NOMO-1 treated with DMSO at 0.1 percent for 48 hours (cell line): ENCODE results near the gene PHACTR3.

Experiments used
- DNase-seq: peaks from one replicate; lab custom pipeline; 2025; ENCODE audit not compliant: unreplicated experiment; lab: John Stamatoyannopoulos, UW

Gene PHACTR3

GRCh38 chr20:59667981-59668515 is 63.7 kb downstream of the PHACTR3 start:
- no peak for DNase-seq

DNA sequence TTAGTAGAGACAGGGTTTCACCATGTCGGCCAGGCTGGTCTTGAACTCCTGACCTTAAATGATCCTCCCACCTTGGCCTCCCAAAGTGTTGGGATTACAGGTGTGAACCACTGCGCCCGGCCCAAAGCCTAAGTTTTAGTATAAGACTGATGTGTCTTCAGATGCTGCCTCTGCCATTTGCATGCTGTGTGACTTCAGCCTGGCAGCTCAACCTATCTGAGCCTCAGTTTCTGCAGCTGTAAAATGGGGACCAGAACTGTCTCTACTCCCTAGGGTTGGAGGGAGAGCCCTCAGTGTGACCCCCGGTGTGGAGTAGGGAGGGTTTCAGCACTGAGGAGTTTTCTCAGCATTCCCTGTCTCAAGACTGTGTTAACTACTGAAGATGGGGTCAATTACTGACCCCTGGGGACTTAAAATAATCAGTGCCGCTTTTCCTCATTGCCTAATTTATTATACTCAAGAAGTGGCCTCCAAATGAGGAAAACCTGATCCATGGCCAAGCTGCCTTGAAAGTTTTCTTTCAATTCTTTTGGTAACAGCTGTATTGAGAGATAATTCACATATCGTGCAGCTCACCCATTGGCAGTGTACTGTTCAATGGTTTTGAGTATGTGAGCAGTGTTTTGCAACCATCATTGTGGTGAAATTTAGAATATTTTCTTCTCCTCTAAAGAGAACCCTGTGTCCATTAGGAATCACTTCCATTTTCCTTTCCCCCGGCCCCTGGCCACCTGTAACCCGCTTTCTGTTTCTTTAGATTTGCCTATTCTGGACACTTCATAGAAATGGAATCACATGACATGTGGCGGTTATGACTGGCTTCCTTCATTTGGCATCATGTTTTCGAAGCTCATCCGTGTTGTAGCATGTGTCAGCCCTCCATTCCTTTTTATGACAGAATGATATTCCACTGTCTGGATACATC is 64.8 kb downstream of the PHACTR3 start:
- no peak for DNase-seq

GRCh38 chr20:59670786-59671492 is 66.6 kb downstream of the PHACTR3 start:
- DNase-seq, result no peak

DNA sequence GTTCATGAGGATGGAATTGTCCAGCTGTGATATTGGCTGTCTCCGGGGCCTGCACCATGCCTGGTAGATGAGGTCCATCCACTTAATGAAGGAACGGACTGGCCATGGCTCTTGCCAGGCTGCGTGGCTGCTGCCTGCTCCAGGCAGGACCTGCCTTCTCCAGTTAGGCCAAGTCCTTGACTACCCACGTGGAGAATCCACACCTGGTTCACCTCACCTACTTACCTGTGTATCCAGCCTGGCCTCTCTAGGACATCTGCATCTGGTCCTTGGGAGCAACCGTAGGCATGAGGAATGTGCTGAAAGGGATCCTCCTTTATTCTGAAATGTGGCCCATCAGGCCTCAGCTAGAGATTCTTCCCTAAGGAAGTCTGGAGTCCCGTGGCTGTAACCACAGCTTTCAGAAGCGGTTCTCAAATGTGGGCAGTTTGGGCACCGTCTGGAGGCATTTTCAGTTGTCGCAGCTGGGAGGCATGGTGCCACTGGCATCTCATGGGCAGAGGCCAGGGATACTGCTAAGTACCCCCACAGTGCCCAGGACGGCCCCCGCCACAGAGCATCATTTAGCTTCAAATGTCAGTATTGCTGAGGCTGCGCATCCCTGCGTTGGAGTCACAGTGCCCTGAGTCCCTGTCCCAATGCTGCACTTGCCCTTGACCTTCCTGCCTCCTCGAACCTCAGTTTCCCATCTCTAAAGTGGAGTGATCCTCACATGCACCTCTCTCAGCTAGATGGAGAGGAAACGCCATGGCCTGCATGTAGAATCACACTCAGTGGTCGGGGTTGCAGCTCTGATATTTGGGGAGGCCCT is 67.5 kb downstream of the PHACTR3 start:
- no peak for DNase-seq

- no peak for DNase-seq
Observed at GRCh38 chr20:59672576-59672975, 68.2 kb downstream of the PHACTR3 start.

- DNase-seq, result no peak
Observed at GRCh38 chr20:59673288-59673997, 69.1 kb downstream of the PHACTR3 start.

GRCh38 chr20:59673998-59674445 is 69.7 kb downstream of the PHACTR3 start:
- no peak for DNase-seq

- no peak for DNase-seq
Observed at GRCh38 chr20:59676126-59676850, 71.9 kb downstream of the PHACTR3 start.

DNA sequence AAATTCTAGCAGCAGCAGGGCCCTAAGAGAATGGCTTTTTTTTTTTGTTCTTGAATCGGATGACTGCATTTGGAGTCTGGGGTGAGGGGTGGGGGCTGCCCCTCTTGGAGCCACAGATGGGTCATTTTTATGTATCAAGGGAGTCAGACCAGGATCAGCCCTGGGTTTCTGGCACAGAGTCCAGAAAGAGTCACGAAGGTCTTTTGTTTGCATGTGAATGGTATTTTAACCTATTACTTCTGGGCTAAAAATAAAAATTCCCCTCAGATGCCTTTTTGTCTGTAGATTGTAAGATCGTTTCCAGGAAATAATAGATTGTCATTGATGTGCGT is 72.5 kb downstream of the PHACTR3 start:
- no peak for DNase-seq

GRCh38 chr20:59677586-59677985 is 73.2 kb downstream of the PHACTR3 start:
- DNase-seq, result no peak

GRCh38 chr20:59678288-59678687 is 73.9 kb downstream of the PHACTR3 start:
- DNase-seq, result no peak

- DNase-seq, result no peak
Observed at GRCh38 chr20:59678951-59679350, 74.6 kb downstream of the PHACTR3 start.

- no peak for DNase-seq
Observed at GRCh38 chr20:59680148-59680650, 75.9 kb downstream of the PHACTR3 start.

DNA sequence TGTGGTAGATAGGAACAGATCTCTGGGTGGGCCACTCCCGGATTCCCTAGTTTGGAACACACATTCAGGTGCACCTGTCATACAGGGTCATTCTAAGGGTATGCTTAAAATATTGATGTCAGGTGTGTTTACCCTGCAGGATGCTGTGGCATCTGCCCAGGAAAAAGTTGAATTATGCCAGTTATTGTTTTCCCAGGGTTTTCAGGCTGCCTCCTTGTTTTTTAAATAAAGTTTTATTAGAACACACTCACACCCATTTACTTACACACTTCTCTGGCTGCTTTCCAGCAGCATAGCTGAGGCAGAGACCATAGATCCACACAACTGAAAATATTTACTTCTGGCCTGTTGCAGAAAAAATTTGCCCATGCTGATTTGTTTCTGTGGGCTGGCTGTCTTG is 76.5 kb downstream of the PHACTR3 start:
- no peak for DNase-seq

- DNase-seq, result no peak
Observed at GRCh38 chr20:59682603-59683002, 78.3 kb downstream of the PHACTR3 start.

GRCh38 chr20:59683181-59683580 is 78.8 kb downstream of the PHACTR3 start:
- DNase-seq, result no peak

- no peak for DNase-seq
Observed at GRCh38 chr20:59684685-59685242, 80.4 kb downstream of the PHACTR3 start.

DNA sequence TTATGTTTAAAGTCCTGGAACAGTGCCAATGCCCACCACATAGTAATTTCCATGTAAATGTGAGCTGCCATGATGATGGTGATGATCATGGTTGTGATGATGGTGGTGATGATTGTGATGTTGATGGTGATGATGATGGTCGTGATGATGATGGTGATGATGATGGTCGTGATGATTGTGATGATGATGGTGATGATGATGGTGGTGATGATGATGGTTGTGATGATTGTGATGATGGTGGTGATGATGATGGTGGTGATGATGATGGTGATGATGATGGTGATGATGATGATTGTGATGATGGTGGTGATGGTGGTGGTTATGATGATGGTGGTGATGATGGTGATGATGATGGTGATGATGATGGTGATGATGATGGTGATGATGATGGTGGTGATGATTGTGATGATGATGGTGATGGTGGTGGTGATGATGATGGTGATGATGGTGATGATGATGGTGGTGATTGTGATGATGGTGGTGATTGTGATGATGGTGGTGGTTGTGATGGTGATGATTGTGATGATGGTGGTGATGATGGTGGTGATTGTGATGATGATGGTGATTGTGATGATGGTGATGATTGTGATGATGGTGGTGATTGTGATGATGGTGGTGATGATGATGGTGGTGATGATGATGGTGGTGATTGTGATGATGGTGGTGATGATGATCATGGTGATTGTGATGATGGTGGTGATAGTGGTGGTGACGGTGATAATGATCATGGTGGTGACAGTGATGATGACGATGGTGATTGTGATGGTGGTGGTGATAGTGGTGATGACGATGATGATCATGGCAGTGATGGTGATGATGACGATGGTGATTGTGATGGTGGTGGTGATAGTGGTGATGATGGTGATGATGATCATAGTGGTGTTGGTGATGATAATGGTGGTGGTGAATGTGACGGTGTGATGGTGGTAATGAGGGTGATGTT is 82.3 kb downstream of the PHACTR3 start:
- DNase-seq, result no peak
